ENCODE data around the gene MAPKAP1. TPM values are rescaled to one million over a fixed set of nuclear protein-coding genes. Genes with fewer than 3 reads are reported as not detected.

The MAPKAP1 gene
- total RNA-seq: 100 to 1,000 TPM in 1 of 2 donors, 10 to 100 TPM in 1; 83.7 to 115 TPM

- Mint-ChIP-seq H3K36me3 (no peaks in the 10 kb centered on the region), H3K9me3 (no peaks in the 10 kb centered on the region), H3K4me1 (ENCODE audit: low read depth in 2 of 2) (peaks cover 34 to 46% of the 10 kb centered on the region in 2 donors), H3K27ac (peak within 1 kb of the TSS; percentile 77 to 90), H3K4me3 (peak within 1 kb of the TSS; percentile 84), H3K27me3 (peaks cover 0 to 7% of the 10 kb centered on the region in 2 donors)
- ATAC-seq: peak; percentile 100
- DNase-seq (ENCODE audit: low spot score): peak; percentile 99
Observed at GRCh38 chr9:125706651-125707471, at the start of gene MAPKAP1. Gene MAPKAP1, minus strand, starts transcription at chr9:125707208. Its CDS starts 34,634 bp downstream, at chr9:125672574.

DNA sequence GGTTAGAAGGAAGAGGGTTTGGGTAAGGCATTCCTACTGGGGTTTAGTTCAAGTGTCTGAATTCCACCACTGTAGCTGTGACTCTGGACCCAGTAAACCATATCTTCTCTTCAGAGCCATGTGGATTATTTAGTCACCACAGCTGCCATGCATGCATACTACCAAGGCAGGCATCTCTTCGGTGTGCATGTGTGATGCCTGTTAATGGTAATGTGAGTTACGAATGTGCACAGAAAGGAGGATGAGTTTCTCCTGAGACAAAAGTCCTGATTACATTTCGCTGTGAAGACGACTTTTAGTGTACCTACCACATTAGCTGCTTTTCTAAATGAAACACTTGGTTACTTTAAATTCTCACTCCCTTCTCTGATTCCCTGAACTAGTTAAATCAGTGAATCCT is 49.5 kb upstream of the MAPKAP1 start:
- Mint-ChIP-seq H3K4me3 (no peak overlapping the region), H3K36me3 (no peaks in the 10 kb centered on the region), H3K4me1 (ENCODE audit: low read depth in 2 of 2) (peaks cover 16 to 17% of the 10 kb centered on the region in 2 donors), H3K27ac (no peak overlapping the region), H3K9me3 (no peaks in the 10 kb centered on the region), H3K27me3 (no peaks in the 10 kb centered on the region)
- ATAC-seq (no peak), DNase-seq (ENCODE audit: low spot score) (no peak)

GRCh38 chr9:125755340-125755739 is 48.3 kb upstream of the MAPKAP1 start:
- DNase-seq (ENCODE audit: low spot score) (no peak), ATAC-seq (no peak)
- Mint-ChIP-seq H3K4me1 (ENCODE audit: low read depth in 2 of 2) (peaks cover 20 to 22% of the 10 kb centered on the region in 2 donors), H3K9me3 (no peaks in the 10 kb centered on the region), H3K36me3 (no peaks in the 10 kb centered on the region), H3K4me3 (no peak overlapping the region), H3K27ac (no peak overlapping the region), H3K27me3 (no peaks in the 10 kb centered on the region)

DNA sequence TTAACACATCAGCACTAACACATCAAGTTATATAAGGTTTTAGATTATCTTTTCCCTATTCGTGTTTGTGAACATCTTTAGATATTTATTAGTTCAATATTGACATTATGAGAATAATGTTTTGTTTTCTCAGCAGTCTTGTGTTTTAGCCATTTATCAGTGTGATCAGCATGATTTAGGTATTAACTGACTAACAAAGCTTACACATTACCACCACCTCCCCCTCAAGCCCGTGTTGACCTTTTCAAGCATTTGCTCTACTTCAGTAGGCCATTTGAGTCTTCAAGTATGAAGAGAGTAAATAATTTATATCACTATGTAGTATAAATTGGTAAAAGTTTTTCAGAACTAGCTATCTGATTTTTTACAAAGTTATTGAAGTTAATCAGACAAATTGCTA is 47.1 kb upstream of the MAPKAP1 start:
- ATAC-seq (no peak), DNase-seq (ENCODE audit: low spot score) (no peak)
- Mint-ChIP-seq H3K27ac (no peak overlapping the region), H3K27me3 (no peaks in the 10 kb centered on the region), H3K36me3 (no peaks in the 10 kb centered on the region), H3K4me1 (ENCODE audit: low read depth in 2 of 2) (peaks cover 15 to 23% of the 10 kb centered on the region in 2 donors), H3K9me3 (no peaks in the 10 kb centered on the region), H3K4me3 (no peak overlapping the region)

- Mint-ChIP-seq H3K27ac (no peak overlapping the region), H3K36me3 (no peaks in the 10 kb centered on the region), H3K4me1 (ENCODE audit: low read depth in 2 of 2) (peaks cover 21 to 23% of the 10 kb centered on the region in 2 donors), H3K9me3 (no peaks in the 10 kb centered on the region), H3K27me3 (no peaks in the 10 kb centered on the region), H3K4me3 (no peak overlapping the region)
- DNase-seq (ENCODE audit: low spot score): no peak
- ATAC-seq: no peak
Observed at GRCh38 chr9:125752070-125752628, 45.1 kb upstream of the MAPKAP1 start.

- no peaks in the 10 kb centered on the region for H3K9me3 Mint-ChIP-seq
- DNase-seq (ENCODE audit: low spot score) (no peak), ATAC-seq (no peak)
- no peak overlapping the region for H3K4me3 Mint-ChIP-seq
- no peaks in the 10 kb centered on the region for H3K36me3 Mint-ChIP-seq
- H3K4me1 Mint-ChIP-seq (ENCODE audit: low read depth in 2 of 2): peaks cover 23 to 27% of the 10 kb centered on the region in 2 donors
- H3K27me3 Mint-ChIP-seq: no peaks in the 10 kb centered on the region
- H3K27ac Mint-ChIP-seq: no peak overlapping the region
Observed at GRCh38 chr9:125750627-125751011, 43.6 kb upstream of the MAPKAP1 start.

GRCh38 chr9:125749951-125750626 is 43.1 kb upstream of the MAPKAP1 start:
- Mint-ChIP-seq H3K27me3 (no peaks in the 10 kb centered on the region), H3K4me1 (ENCODE audit: low read depth in 2 of 2) (peaks cover 27 to 28% of the 10 kb centered on the region in 2 donors), H3K9me3 (no peaks in the 10 kb centered on the region), H3K4me3 (peak overlapping the region; percentile 92), H3K27ac (peak overlapping the region in 1 of 2 donors; percentile 58), H3K36me3 (no peaks in the 10 kb centered on the region)
- ATAC-seq (no peak), DNase-seq (ENCODE audit: low spot score) (no peak)

- Mint-ChIP-seq H3K9me3 (no peaks in the 10 kb centered on the region), H3K4me1 (ENCODE audit: low read depth in 2 of 2) (peaks cover 28% of the 10 kb centered on the region in 2 donors), H3K36me3 (no peaks in the 10 kb centered on the region), H3K27me3 (no peaks in the 10 kb centered on the region), H3K27ac (peak overlapping the region; percentile 58 to 86), H3K4me3 (peak overlapping the region; percentile 92)
- DNase-seq (ENCODE audit: low spot score) (no peak), ATAC-seq (no peak)
Observed at GRCh38 chr9:125749287-125749935, 42.4 kb upstream of the MAPKAP1 start.

GRCh38 chr9:125748446-125749099 is 41.6 kb upstream of the MAPKAP1 start:
- no peak for DNase-seq (ENCODE audit: low spot score)
- Mint-ChIP-seq H3K4me1 (ENCODE audit: low read depth in 2 of 2) (peaks cover 28% of the 10 kb centered on the region in 2 donors), H3K9me3 (no peaks in the 10 kb centered on the region), H3K27ac (peak overlapping the region; percentile 58 to 86), H3K4me3 (peak overlapping the region; percentile 92), H3K27me3 (no peaks in the 10 kb centered on the region), H3K36me3 (no peaks in the 10 kb centered on the region)
- no peak for ATAC-seq

DNA sequence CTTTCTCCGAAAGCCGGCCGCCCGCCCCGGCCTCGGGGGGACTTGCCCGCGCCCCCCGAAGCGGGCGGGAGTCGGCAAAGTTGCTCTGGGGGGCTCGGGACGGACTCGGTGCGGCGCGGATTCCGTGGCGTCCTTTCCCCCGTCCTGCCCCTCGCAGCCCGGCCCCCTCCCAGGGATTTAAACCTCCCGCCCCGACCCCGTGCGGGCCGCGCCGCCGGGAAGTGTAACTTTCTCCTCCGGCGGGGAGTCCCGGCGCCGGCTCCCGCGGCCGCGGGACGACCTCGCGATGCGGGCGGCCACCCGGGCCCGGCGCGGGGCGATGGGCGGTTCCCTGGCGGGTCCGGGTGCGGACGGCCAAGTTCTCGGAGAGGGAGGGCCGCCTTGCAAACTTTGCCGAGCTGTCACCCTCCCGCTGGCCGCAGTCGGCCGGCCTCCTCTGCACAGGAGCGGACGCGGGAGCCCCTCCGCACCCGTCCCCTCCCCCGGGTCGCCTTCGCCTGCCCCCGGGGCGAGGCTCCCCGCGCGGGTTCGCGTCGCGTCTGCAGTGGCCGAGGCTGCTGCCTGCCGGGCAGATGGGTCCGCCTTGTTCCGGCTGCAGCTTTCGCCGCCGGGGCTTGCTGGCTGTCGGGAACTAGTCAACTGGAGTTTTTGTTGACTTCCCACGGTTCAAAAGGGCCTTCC is 40.9 kb upstream of the MAPKAP1 start:
- DNase-seq (ENCODE audit: low spot score) (peak; percentile 65), ATAC-seq (no peak)
- H3K9me3 Mint-ChIP-seq: no peaks in the 10 kb centered on the region
- peaks cover 28% of the 10 kb centered on the region in 2 donors for H3K4me1 Mint-ChIP-seq (ENCODE audit: low read depth in 2 of 2)
- peaks cover 0 to 3% of the 10 kb centered on the region in 2 donors for H3K27me3 Mint-ChIP-seq
- peak overlapping the region; percentile 58 to 86 for H3K27ac Mint-ChIP-seq
- H3K36me3 Mint-ChIP-seq: no peaks in the 10 kb centered on the region
- H3K4me3 Mint-ChIP-seq: peak overlapping the region; percentile 92

DNA sequence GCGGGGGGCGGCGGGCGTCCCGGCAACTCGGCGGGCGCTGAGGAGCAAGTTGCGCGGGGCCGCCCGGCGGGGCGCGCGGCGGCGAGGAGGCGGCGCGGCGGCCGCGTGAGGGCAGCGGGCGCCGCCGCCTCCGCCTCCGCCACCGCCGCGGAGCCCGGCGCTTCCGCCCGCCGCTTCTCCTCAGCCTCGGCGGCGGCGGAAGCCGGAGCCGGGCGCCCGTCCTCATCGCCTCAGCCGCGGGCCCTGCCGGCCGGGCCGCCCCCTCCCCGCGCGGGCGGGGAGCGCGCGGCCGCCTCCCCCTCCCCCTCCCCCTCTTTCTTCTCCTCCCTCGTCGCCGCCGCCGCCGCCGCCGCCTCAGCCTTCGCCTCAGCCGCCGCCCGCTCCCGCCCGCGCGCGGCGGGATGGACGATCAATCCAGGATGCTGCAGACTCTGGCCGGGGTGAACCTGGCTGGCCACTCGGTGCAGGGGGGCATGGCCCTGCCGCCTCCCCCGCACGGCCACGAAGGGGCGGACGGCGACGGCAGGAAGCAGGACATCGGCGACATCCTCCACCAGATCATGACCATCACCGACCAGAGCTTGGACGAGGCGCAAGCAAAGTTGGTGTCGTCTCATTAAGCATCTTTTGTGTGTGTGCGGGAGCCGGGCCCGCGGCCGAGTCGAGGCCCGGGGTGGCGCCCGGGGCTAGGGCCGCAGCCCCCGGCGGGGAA is 40.2 kb upstream of the MAPKAP1 start, which contains the start of gene PBX3:
Gene PBX3, plus strand, starts transcription at position 321 of the 712 bp plus-strand sequence.
- ATAC-seq (peak; percentile 29 to 46), DNase-seq (ENCODE audit: low spot score) (peak; percentile 70)
- Mint-ChIP-seq H3K36me3 (no peaks in the 10 kb centered on the region), H3K27ac (peak within 1 kb of the TSS; percentile 91 to 93), H3K27me3 (peaks cover 3 to 5% of the 10 kb centered on the region in 2 donors), H3K9me3 (no peaks in the 10 kb centered on the region), H3K4me3 (peak within 1 kb of the TSS; percentile 92), H3K4me1 (ENCODE audit: low read depth in 2 of 2) (peaks cover 28% of the 10 kb centered on the region in 2 donors)

DNA sequence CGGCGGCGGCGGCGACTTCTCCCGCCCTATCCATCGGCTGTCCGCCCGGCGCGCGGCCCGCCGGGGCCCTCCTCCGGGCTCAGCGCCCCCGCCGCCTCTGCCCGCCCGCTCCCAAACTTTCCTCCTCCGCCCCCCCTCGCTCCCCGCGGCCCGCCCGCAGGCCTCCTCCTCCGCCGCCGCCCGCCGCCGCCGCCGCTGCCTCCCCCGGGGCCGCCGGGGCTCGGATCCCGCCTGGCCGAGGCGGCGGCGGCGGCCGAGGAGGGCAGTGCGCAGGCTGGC is 39.7 kb upstream of the MAPKAP1 start:
- DNase-seq (ENCODE audit: low spot score) (no peak), ATAC-seq (no peak)
- Mint-ChIP-seq H3K4me3 (no peak overlapping the region), H3K27ac (no peak overlapping the region), H3K4me1 (ENCODE audit: low read depth in 2 of 2) (peaks cover 26 to 28% of the 10 kb centered on the region in 2 donors), H3K36me3 (no peaks in the 10 kb centered on the region), H3K9me3 (no peaks in the 10 kb centered on the region), H3K27me3 (peaks cover 3 to 6% of the 10 kb centered on the region in 2 donors)
